Nucleus accumbens (tissue), 56 donors: Measurements from ENCODE around the gene RASA4.
"Not testable (repeated sequence)": the region's sequence is repeated elsewhere in the genome, so short reads cannot be mapped to it uniquely, and the experiment has no call there.

Experiments used
- DNase-seq, 56 donors: peaks; one replicate each; lab custom pipeline; 2025; lab: John Stamatoyannopoulos, UW

Gene RASA4

DNA sequence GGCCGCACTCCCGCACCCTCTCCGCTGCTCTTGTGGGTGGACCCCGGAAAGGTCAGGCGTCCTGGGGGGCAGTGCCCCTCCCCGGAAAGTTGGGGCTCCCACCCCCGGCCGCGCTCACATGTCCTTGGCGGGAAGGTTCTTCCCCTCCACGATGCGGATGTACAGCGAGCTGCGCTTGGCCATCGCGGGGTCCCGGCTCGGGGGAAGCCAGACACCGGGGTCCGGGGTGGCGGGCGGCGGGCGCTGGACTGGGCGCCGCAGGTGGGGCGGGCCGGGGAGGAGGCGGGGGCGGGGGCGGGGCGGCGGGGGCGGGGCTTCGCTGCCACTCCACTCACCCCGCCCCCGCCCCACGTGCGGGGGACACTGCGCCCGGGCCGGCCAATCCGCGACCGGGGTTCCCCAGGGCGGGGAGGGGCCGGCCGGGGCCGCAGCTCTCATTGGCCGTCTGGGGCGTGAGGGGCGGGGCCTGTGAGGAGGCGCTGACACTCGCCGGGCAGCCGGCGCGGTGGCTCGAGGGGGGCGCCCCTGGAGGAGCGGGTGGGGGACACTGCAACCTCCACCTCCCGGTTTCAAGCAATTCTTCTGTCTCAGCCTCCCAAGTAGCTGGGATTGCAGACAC lies at the start of gene RASA4:
TSS of gene RASA4 (minus strand) at position 250 of the 619 bp plus-strand sequence. CDS start at position 183, 67 bp downstream.
- DNase-seq: not testable (repeated sequence)

DNA sequence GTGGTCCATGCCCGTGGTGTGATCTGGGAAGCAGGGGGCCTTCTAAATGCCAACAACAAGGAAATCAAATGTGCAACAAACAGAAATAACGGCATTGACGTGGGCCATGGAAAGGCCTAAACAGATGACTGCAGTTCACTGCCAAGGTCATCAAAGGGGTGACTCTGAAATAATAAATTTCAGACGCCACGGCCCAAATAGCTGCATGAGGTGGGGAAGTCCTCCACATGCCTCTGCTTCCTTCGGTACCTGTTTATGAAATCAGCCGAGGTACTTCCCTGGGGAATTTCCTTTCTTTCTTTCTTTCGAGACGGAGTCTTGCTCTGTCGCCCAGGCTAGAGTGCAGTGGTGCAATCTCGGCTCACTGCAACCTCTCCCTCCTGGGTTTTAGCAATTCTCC lies 48.2 kb upstream of the RASA4 start:
- not testable (repeated sequence) for DNase-seq

DNA sequence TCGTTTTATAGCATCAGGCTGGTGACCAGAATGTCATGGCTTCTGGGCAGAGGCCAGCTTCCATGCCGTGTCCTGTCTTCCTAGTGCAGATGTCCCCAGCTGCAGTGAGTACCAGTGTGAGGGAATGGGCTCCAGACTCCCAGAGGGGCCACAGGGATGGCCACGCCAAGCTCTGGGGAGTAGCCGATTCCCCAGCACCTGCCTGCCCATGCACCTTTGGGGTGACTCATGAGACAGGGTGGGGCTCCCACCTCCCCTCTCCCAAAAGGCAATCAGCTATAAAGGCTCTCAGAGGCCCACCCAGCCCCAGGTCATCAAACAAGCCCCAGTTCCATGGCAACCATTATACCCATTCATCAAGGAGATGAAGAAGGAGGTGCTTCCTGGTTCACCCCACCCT lies 33.4 kb upstream of the RASA4 start, which contains the start of gene SPDYE2B:
TSS of gene SPDYE2B (plus strand) at position 396 of the 400 bp plus-strand sequence. CDS start 2,030 bp downstream, outside the sequence.
- not testable (repeated sequence) for DNase-seq

DNA sequence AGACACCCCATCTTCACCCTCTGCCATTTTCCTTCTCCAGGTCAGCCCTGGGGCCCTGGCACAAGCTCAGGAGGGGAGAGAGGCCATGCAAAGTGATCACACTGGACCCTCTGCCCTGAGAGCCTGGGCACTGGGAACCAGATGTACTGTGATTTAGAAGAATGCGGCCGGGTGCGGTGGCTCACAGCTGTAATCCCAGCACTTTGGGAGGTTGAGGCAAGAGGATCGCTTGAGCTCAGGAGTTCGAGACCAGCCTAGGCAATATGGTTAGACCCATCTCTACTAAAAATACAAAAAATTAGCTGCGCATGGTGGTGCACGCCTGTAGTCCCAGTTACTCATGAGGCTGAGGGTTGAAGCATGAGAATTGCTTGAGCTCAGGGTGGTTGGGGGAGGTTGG lies 31.3 kb upstream of the RASA4 start:
- DNase-seq: not testable (repeated sequence)

DNA sequence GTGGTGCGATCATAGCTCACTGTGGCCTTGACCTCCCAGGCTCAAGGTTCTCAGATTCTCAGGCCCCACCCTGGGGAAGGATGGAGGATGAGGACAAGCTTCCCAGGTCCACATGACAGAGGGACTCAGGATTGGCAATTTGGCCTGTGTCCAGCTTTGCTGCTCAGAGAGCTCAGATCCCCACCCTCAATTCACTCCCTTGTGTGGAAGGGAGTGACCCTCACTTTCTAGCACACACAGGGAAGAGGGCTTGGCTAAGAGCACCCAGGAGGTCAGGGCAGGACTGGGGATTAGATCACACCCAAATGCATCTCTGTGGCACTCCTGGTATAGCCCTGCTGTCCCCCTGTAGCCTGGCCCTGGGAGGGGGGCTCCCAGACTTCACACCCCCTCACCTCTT lies 26.8 kb upstream of the RASA4 start:
- DNase-seq: not testable (repeated sequence)

DNA sequence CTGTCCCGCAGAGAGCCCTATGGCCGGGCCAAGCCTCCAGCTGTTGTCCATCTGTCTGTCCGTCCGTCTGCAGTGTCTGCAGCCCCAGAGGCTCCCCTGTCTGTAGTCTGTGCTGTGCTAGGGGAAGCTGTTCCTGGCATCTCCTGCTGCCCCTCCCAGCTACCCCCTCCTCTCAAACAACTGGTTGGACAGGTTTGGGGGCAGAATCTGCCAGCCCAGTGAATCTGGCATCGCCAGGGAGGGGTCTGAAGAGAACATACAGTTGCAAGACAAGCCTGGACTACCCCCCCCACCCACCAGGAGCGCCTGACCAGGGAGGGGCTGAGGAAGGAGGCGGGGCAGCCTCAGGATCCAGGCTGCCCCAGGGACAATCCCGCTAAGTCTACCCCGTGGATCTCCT lies 26.1 kb upstream of the RASA4 start, which contains the start of gene UPK3BL1:
TSS of gene UPK3BL1 (minus strand) at position 101 of the 400 bp plus-strand sequence. CDS start at position 51, 50 bp downstream.
- not testable (repeated sequence) for DNase-seq

DNA sequence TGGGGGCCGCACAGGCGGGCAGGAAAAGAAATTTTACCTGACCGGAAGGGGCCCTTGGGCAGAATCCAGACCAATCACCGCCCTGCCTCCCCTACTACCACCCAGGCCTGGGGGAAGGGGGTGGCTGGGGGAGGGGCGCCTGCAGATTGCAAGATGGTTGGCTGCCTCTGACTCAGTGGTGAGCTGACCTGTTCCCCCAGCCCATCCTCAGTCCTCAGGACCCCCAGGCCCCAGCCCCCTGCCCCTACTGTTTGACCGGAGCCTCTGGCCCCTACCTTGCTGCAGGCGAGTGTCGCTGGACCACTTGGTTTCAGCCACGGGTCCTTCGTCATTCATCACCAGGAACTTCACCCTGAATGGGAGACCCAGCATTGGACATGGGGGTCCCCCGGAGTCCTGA lies 22.3 kb upstream of the RASA4 start:
- not testable (repeated sequence) for DNase-seq

DNA sequence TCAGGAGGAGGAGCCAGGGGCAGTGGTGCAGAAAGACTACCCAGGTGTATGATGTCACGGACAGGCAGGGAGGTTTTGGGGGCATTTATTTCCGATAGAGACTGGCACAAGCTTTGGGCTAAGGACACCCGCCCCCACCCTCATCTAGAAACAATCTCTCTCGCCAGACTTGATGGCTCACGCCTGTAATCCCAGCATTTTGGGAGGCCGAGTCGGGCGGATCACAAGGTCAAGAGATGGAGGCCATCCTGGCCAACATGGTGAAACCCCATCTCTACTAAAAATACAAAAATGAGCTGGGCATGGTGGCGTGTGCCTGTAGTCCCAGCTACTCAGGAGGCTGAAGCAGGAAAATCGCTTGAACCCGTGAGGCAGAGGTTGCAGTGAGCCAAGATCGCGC lies 20.4 kb upstream of the RASA4 start:
- not testable (repeated sequence) for DNase-seq

DNA sequence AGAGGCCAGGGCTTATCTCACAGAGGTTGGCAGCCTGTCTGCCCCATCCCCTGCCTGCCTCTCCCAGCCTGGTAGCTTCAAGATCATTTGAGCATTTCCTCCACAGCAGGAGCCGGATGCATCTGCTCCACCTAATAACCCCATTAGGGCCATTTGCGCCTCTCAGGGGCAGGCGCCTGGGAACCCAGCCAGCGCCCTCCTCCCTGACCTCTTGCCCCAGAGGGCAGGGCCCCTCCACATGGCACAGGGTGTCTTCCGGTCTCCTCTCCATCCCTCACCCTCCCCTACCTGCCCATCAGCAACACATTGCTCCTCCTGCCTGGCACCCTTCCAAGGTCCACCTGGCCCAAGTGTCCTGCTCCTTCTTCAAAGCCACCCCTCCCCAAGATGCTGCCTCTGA lies 18.8 kb upstream of the RASA4 start:
- not testable (repeated sequence) for DNase-seq

DNA sequence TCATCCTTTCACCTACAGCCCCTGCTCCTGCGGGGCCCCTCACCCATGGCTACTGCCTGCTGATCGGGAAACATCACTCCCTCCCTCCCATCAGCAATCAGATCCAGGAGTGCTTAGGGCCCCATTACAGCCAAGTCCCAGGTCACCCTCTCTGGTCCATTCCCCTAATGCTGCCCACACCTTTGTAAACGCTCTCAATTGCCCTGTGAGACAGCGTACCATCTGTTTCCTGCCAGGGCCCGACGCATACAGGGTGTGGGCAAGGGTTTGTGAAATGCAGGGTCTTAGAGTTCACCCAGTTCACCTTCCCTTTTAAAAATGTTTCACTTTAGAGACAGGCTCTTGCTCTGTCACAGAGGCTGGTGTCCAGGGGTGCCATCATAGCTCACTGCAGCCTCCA lies 17.7 kb upstream of the RASA4 start:
- not testable (repeated sequence) for DNase-seq

DNA sequence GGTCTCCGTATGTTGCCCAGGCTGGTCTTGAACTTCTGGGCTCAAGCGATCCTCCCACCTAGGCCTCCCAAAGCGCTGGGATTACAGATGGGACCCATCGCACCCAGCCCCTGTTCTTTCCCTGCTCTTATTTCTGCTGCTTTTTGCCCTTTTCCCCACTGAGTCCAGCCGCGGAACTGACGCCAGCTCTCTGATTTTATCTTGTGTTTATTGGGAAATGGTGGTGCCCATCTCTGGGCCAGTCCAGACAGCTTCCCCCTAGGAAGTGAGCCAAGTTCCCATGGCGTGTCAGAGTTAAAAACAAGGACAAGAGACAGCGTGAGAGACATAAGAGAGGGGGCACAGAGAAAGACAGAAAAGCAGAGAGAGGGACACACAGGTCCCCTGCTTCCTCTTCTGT lies 14.1 kb upstream of the RASA4 start:
- DNase-seq: not testable (repeated sequence)

DNA sequence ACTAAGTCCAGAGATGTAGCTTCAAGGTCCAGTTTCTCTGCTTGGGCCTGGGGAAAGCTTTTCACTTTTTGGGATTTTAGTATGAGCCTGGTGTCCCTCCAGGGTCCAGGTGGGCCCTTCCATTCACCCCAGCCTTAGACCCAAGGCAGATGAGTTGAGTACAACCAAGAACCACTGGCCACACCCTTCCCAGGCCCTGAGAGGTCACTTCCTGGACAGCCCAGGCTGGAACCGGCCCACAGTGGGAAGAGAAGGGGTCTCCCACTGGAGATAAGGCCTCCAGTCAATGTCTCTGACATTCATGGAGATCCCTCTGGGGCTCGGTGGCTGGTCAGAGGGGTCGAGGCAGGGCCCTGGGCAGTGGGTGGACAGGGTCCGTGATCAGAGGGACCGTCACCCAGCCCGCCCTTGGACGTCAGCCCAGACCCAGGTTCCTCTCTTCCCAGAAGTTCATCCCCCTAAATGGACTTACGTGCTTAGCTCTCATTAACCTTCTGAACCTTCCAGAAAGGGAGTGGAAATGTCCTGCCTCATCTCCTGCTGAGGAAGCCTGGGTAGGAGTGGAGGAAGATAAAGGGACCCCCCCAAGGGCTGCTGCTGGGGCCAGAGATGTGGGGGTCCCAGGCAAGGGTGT lies 10.8 kb upstream of the RASA4 start:
- DNase-seq: not testable (repeated sequence)

DNA sequence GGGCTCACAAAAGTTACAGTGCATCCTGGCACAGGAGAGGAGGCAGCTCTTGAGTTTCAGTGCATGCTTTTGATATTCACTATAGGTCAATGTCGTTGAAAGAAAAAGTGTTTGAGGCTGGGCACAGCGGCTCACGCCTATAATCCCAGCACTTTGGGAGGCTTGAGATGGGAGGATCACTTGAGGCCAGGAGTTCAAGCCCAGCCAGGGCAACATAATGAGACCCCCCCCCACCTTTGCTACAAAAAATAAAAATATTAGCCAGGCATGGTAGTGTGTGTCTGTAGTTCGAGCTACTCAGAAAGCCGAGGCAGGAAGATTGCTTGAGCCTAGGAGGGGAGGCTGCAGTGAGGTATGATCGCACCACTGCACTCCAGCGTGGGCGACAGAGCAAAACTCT lies 1.6 kb upstream of the RASA4 start:
- not testable (repeated sequence) for DNase-seq

DNA sequence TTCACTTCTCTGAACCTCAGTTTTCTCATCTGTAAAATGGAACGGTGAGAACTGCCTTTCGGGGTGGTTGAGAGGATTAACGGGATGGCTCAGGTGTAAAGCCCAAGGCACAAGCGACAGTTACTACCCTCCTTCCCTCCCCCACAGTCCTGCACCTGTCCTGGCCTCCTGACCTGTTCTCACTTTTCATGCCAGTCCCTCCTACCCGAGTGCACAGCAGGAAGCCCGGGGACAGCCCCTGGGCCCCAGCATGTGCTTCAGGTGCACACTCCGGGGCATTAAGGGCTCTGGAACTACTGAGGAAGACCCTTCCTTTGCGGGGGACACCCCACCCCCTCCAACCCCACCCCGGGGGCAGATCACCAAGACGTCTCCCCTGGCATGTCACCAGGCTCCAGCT lies 626 bp downstream of the RASA4 start:
- DNase-seq: not testable (repeated sequence)

DNA sequence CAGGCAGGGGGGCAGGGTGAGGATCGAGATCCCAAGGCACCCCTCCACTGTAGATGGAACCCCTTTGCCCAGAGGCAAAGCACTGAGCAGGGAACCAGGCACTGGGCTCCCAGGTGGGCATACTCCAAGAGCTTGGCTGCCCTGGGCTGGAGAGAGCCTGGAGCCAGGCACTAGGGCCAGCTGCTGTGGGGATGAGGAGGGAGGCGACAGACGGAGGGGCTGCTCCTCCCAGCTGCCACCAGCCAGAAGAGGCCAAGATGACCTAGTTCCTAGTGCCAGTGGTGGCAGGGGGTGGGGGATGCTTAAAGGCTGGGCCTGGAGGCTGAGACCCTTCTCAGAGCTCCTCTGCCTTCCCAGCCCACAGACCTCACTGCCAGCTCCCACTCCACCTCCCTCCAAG lies 1.7 kb downstream of the RASA4 start:
- DNase-seq: not testable (repeated sequence)

DNA sequence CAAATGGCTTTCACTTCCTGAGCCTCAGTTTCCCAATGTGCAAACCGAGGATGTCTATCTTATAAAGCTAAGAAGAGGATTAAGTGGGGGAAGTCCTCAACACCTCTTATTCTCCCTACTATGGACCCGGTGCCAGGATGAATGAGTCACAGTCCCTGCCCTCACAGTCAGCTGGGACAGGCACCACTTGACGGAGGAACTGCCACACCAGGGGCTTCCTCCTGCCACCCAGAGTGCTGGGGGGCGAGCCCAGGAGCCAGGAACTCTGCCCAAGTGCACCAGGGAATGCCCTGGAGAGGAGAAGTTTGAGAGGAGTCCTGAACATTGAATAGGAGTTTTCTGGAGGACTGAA lies 2.2 kb downstream of the RASA4 start:
- not testable (repeated sequence) for DNase-seq

DNA sequence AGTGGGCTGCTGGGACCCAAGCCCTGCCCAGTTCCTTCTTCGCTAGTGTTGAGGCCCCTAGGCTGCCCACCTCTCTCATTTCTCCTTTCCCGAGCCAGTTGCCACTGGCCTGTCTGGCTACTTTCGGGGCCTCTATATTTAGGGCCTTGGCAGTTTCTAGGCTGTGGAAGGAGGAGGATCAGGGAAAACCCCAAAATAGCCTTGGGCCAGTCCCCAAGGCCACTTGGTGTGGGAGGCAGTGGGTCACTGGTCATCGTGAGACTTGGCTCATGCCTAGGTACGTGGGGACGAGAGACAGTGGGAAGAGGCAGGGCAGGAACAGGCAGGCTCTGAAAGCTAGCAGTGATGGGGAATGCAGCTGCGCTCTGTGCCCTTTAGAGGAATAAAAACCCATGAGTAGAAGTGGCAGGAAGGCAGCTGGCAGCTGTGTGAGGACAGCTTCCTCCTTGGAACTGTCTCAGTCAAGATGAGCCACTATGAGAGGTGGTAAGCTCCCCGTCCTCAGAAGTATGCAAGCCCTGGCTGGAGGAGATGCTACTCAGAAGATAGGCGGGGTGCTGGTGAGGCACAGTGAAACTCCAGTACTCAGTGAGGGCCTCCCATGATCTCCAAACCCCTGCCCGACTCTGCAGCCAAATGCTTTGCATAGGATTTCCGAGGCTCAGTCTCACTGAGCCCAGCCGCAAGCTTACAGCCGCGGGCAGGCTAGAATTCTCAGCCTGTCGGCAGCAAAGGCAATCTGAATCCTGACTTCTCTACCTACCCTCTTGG lies 2.8 kb downstream of the RASA4 start:
- DNase-seq: not testable (repeated sequence)

DNA sequence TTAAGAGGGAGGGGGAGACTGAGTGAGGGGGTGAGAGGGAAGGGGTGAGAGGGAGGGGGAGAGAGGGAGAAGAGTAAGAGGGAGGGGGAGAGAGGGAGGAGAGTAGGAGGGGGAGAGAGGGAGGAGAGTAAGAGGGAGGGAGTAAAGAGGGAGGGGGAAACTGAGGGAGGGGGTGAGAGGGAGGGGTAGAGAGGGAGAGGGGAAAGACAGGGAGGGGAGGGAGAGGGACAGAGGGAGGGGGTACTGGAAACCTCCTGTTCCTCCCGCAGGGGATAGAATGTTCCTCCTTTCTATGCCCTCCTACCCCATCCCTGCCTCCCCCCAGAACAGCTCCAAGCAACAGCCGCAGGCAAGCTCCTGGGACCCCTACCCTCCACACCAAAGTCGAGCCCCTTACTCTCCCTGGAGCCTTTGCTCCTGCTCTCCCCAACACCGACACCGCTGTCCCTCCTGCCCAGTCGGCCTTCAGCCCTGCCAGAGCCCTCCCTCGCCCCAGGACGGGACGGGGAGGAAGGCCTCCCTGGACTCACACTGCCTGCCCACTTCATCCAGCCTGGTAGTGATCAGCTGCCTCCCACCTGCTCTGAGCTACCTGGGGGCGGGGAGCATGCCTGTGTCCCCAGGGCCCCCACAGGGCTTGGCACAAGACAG lies 4.8 kb downstream of the RASA4 start:
- not testable (repeated sequence) for DNase-seq

DNA sequence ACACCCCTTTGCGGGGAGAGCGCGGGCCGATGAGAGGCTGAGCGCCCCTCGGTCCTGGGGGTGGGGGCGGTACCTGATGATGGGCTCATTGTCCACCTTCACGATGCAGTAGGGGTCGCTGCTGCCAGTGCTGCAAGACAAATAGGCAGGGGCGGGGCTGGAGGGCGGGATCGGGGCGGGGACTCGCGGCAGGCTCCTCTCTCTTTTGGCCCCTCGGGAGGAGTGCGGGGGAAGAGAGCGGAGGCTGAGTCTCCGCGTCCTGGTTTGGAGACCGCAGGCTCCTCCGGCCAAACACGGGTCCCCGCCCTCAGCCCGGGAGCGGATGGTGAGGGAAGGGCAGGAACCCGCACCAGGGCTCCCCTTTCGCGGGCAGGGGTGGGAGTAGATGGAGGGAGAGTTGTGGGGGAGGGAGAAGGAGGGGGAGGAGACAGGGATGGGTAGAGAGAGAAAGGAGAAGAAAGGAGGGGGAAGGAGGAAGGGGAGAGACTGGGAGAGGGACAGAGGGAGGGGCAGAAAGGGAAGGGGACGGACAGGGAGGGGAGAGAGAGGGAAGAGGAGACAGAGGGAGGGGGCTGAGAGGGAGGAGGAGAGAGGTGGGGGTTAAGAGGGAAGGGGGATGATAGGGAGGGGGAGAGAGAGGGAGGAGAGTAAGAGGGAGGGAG lies 5.4 kb downstream of the RASA4 start:
- DNase-seq: not testable (repeated sequence)

DNA sequence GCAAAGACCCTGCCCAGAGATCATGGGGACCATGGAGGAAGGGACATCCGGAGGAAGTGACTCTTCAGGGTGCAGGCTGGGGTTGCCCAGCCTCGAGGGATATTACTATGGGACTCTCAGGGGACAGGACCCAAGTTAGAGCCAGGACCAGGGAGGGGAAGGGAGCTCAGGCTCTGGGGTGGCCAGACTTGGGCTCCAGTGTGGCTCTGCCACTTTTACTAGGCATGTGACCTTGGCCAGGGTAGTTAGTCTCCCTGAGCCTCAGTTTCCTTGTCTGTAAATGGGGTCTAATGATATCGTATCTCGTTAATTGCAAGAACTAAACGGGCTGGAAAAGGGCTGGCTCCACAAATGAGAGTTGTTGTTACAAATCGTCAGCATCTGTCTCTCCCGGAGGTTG lies 6.1 kb downstream of the RASA4 start:
- DNase-seq: not testable (repeated sequence)
